Neutrophil (primary cell): ENCODE measurements around the gene SIAH3.

ENCODE experiments used
- H3K27ac ChIP-seq: fragments of 200-600 bp; sonication (generic); 2 replicates; pipeline ENCODE4 v1.5.1; 2016; ENCODE audit warnings: mild to moderate bottlenecking, moderate library complexity
- H3K27me3 ChIP-seq: fragments of 200-600 bp; sonication (generic); 2 replicates; pipeline ENCODE4 v1.6.0; 2016; ENCODE audit warnings: mild to moderate bottlenecking
- H3K36me3 ChIP-seq: fragments of 200-600 bp; sonication (generic); 2 replicates; pipeline ENCODE4 v1.5.1; 2017
- H3K4me1 ChIP-seq, 2 experiments: fragments of 200-600 bp in 1 of 2; sonication (generic) in 1 of 2; 1 replicate in 1 of 2; 2 replicates in 1 of 2; pipeline versions ENCODE4 v1.5.1 to v1.6.1; 2013 to 2016; ENCODE audit warnings: low read depth in 1 of 2, low read length in 1 of 2, mild to moderate bottlenecking in 1 of 2, moderate library complexity in 1 of 2; ENCODE audit not compliant: control insufficient read depth in 1 of 2, insufficient read depth in 1 of 2
- H3K4me3 ChIP-seq, 2 experiments: fragments of 200-600 bp in 1 of 2; sonication (generic) in 1 of 2; 1 replicate in 1 of 2; 2 replicates in 1 of 2; pipeline ENCODE4 v1.5.1; 2013 to 2016; ENCODE audit warnings: low read depth in 1 of 2, low read length in 1 of 2, mild to moderate bottlenecking in 1 of 2, moderate library complexity in 1 of 2
- H3K9me3 ChIP-seq: fragments of 200-600 bp; sonication (generic); 2 replicates; pipeline ENCODE4 v1.5.1; 2016
- TF ChIP-seq, protein P1 (sequence below): fragments of 200-600 bp; sonication (generic); IDR thresholded peaks from 2 replicates; pipeline ENCODE4 v1.5.1; 2016; ENCODE audit warnings: antibody characterized with exemption

The SIAH3 gene

DNA sequence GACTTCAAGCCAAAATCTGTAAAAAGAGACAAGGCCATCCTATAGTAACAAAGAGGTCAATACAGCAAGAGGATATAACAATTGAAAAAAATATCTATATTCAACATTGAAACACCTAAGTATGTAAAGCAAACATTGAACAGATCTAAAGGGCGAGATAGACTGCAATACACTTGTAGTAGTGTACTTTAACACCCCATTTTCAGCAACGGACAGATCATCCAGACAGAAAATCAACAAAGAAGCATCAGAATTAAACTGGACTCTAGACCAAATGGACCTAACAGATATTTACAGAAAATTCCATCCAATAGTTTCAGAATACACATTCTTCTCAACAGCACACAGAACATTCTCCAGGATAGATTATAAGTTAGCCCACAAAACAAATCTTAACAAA is 28.7 kb upstream of the SIAH3 start:
- no peaks in the 10 kb centered on the region for H3K27me3 ChIP-seq
- TF ChIP-seq, protein P1, sequence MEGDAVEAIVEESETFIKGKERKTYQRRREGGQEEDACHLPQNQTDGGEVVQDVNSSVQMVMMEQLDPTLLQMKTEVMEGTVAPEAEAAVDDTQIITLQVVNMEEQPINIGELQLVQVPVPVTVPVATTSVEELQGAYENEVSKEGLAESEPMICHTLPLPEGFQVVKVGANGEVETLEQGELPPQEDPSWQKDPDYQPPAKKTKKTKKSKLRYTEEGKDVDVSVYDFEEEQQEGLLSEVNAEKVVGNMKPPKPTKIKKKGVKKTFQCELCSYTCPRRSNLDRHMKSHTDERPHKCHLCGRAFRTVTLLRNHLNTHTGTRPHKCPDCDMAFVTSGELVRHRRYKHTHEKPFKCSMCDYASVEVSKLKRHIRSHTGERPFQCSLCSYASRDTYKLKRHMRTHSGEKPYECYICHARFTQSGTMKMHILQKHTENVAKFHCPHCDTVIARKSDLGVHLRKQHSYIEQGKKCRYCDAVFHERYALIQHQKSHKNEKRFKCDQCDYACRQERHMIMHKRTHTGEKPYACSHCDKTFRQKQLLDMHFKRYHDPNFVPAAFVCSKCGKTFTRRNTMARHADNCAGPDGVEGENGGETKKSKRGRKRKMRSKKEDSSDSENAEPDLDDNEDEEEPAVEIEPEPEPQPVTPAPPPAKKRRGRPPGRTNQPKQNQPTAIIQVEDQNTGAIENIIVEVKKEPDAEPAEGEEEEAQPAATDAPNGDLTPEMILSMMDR: no peak
- no peaks in the 10 kb centered on the region for H3K4me1 ChIP-seq
- no peak overlapping the region for H3K27ac ChIP-seq
- H3K9me3 ChIP-seq: no peaks in the 10 kb centered on the region
- H3K4me3 ChIP-seq: no peak overlapping the region
- no peaks in the 10 kb centered on the region for H3K36me3 ChIP-seq

DNA sequence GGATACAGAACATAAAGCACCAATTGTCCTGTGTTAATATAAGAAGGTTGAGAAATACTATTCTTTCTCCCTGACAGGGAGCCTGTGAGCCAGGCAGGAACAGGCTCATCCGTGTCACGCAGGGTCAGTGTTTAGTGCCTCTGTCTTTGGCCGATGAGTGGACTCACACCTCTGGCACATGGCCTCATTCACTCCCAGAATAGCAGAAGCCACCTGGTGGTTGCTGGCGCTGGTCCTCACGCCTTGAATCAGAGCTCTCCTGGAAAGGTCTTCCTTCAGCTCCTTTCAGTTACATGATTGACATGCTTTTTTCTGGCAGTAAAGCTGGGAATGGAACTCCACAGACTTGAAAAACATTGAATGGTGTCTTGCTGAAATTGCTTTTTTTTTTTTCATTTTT is 28.1 kb upstream of the SIAH3 start:
- TF ChIP-seq, protein P1: no peak
- Histone ChIP-seq H3K36me3 (no peaks in the 10 kb centered on the region), H3K4me1 (no peaks in the 10 kb centered on the region), H3K27ac (no peak overlapping the region), H3K9me3 (no peaks in the 10 kb centered on the region), H3K27me3 (no peaks in the 10 kb centered on the region), H3K4me3 (no peak overlapping the region)

DNA sequence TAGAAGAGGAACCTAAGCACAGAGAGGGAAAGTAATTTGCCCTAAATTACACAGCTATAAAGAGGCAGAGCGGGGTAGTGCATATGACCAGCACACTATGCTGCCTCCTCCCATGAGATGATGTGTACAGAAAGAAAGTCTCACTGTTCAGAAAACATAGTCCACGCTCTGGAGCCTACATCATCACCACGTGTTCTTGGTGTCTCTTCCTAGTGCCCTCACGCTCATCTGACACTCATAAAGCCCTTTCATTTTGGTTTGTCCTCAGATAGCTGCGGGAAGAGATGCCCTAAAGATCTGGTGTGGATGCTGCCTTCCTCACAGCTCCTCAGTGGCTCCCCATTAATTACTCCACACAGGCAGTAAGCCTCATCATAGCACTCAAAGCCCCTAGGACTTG is 27.4 kb upstream of the SIAH3 start:
- H3K36me3 ChIP-seq: no peaks in the 10 kb centered on the region
- H3K4me3 ChIP-seq: no peak overlapping the region
- TF ChIP-seq, protein P1: no peak
- no peaks in the 10 kb centered on the region for H3K4me1 ChIP-seq
- no peaks in the 10 kb centered on the region for H3K27me3 ChIP-seq
- no peaks in the 10 kb centered on the region for H3K9me3 ChIP-seq
- no peak overlapping the region for H3K27ac ChIP-seq

DNA sequence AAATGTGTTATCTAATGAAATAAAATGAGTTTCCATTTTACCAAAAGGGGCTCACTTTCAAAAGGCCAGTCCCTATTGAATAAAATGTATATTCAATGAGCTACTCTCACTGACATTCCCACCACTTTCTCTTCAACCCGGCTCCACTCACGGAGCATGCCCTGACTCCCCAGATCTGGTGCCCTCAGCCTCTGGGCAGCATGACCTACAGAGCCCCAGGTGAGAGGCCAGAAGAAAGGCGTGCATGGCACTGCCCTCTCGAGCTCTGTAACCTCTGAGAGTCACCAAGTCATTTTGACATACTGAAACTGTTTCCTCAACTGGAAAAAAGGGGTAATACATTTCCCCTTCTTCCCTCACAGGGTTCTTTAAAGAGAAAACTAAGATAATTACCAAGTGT is 25.2 kb upstream of the SIAH3 start:
- H3K36me3 ChIP-seq: no peaks in the 10 kb centered on the region
- H3K9me3 ChIP-seq: no peaks in the 10 kb centered on the region
- H3K4me1 ChIP-seq: no peaks in the 10 kb centered on the region
- H3K27me3 ChIP-seq: no peaks in the 10 kb centered on the region
- no peak overlapping the region for H3K27ac ChIP-seq
- H3K4me3 ChIP-seq: no peak overlapping the region
- TF ChIP-seq, protein P1: no peak

DNA sequence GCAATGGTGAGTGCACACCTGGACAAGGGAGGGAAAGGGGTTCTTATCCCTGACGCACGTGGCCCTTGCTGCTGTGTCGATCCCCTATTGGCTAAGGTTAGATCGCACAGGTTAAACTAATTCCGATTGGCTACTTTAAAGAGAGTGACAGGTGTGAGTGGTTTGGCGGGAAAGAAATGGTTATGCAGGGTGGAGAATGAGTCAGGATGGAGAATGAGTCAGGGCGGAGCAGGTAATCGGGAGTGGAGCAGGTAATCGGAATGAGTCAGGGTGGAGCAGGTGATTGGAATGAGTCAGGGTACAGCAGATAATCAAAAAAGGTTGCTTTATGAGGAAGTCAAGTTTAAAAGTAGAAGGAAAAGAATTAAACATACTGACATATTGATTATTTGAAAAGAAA is 24.4 kb upstream of the SIAH3 start:
- Histone ChIP-seq H3K27me3 (no peaks in the 10 kb centered on the region), H3K9me3 (no peaks in the 10 kb centered on the region), H3K36me3 (no peaks in the 10 kb centered on the region), H3K27ac (no peak overlapping the region), H3K4me3 (no peak overlapping the region), H3K4me1 (no peaks in the 10 kb centered on the region)
- TF ChIP-seq, protein P1: no peak
